HepG2 (cell line): ENCODE data around the gene DNM3. TPM values are rescaled to one million over a fixed set of nuclear protein-coding genes. Genes with fewer than 3 reads are reported as not detected.

Experiments used
- ATAC-seq: fragments of 200-7000 bp; cut with Tn5 transposase; 3 replicates; pipeline ENCODE4 v1.9.1; 2020; ENCODE audit warnings: mild to moderate bottlenecking, moderate library complexity
- BruUV-seq: library from RNA; stranded (reverse); fragments of 400-500 nt; replicated peaks from 2 replicates; lab custom pipeline; 2021; lab: Mats Ljungman, UMichigan
- CTCF ChIA-PET: fragments of 300-600 bp; formaldehyde crosslinking; extraction: SDS; loops from one replicate; lab custom pipeline; 2021; ENCODE audit warnings: low total read pairs, inconsistent platforms, low intra/inter-chr PET ratio; lab: Yijun Ruan, JAX
- POLR2A ChIA-PET: fragments of 350-600 bp; sonication (Branson Sonifier 250); formaldehyde crosslinking; loops from one replicate; lab custom pipeline; 2020; ENCODE audit warnings: antibody characterized with exemption, inconsistent platforms; lab: Yijun Ruan, JAX
- DNase-seq: peaks from one replicate; pipeline ENCODE4 v3.0.0-alpha.2; 2015; ENCODE audit warnings: low spot score
- FAIRE-seq: peaks from 3 replicates; lab custom pipeline; 2011; peaks lifted over from hg19 to GRCh38; lab: Jason Lieb, UNC
- H2AFZ ChIP-seq: one replicate; pipeline ENCODE4 v1.6.1; 2011; ENCODE audit warnings: low read length, inconsistent platforms
- H3K27ac ChIP-seq: fragments of 300-600 bp; 3 replicates; pipeline ENCODE4 v1.8.0; 2011; ENCODE audit warnings: mixed run types, mild to moderate bottlenecking, mixed read lengths, low read length, inconsistent platforms; ENCODE audit not compliant: insufficient read depth; ENCODE audit errors: extremely low read length
- H3K27me3 ChIP-seq, 2 experiments: fragments of 200-600 bp in 1 of 2; 2 replicates in 1 of 2; 3 replicates in 1 of 2; pipeline versions ENCODE4 v1.6.0 to v1.8.0; 2011; ENCODE audit warnings: low read length in 2 of 2, mild to moderate bottlenecking in 2 of 2, moderate library complexity in 2 of 2, inconsistent platforms in 1 of 2; ENCODE audit not compliant: insufficient read depth in 2 of 2, control insufficient read depth in 1 of 2
- H3K36me3 ChIP-seq, 2 experiments: fragments of 200-600 bp in 1 of 2; replicated peaks in 1 of 2; 2 replicates in 1 of 2; 3 replicates in 1 of 2; pipeline versions ENCODE4 v1.5.1 to v1.8.0; 2011; ENCODE audit warnings: low read length in 2 of 2, inconsistent platforms in 1 of 2; ENCODE audit not compliant: insufficient read depth in 2 of 2, control insufficient read depth in 1 of 2
- H3K4me1 ChIP-seq: 2 replicates; pipeline ENCODE4 v1.5.1; 2012; ENCODE audit warnings: low read length, inconsistent platforms; ENCODE audit not compliant: insufficient read depth
- H3K4me2 ChIP-seq: 2 replicates; pipeline ENCODE4 v1.6.0; 2011; ENCODE audit warnings: low read depth, low read length, inconsistent platforms
- H3K4me3 ChIP-seq, 3 experiments: fragments of 200-600 bp in 1 of 3; sonication (generic), shearing (Covaris generic) in 1 of 3; replicated peaks in 1 of 3; 2 replicates each; pipeline ENCODE4 v1.5.1; 2011 to 2016; ENCODE audit warnings: low read length in 3 of 3, inconsistent platforms in 2 of 3, low read depth in 2 of 3, mild to moderate bottlenecking in 2 of 3, control low read depth in 1 of 3, mixed read lengths in 1 of 3; ENCODE audit not compliant: insufficient read depth in 1 of 3
- H3K79me2 ChIP-seq: one replicate; pipeline ENCODE4 v1.6.1; 2011; ENCODE audit warnings: low read length, inconsistent platforms; ENCODE audit not compliant: insufficient read depth
- H3K9ac ChIP-seq: 2 replicates; pipeline ENCODE4 v1.6.0; 2011; ENCODE audit warnings: mild to moderate bottlenecking, low read depth, low read length, inconsistent platforms; ENCODE audit not compliant: insufficient read depth
- H3K9me3 ChIP-seq: 2 replicates; pipeline ENCODE4 v1.5.1; 2012; ENCODE audit warnings: mild to moderate bottlenecking, low read length
- H4K20me1 ChIP-seq: 2 replicates; pipeline ENCODE4 v1.6.0; 2011; ENCODE audit warnings: inconsistent platforms, mild to moderate bottlenecking, low read length, moderate library complexity; ENCODE audit not compliant: insufficient read depth
- ADNP ChIP-seq: sonication (generic); formaldehyde crosslinking; IDR thresholded peaks from 2 replicates; pipeline ENCODE4 v1.4.0; 2020; ENCODE audit warnings: missing genetic modification reagents
- CENPT ChIP-seq: sonication (generic); formaldehyde crosslinking; IDR thresholded peaks from 2 replicates; pipeline ENCODE4 v1.8.0; 2022; ENCODE audit warnings: low read depth, mild to moderate bottlenecking, moderate library complexity, missing genetic modification reagents
- EP300 ChIP-seq, 3 experiments: sonication (generic) in 1 of 3; formaldehyde crosslinking in 1 of 3; IDR thresholded peaks; 2 replicates each; pipeline versions ENCODE4 v1.5.1 to v1.6.1; 2011 to 2020; ENCODE audit warnings: low read depth in 2 of 3, low read length in 2 of 3, borderline replicate concordance in 1 of 3, improper control_type of control experiment in 1 of 3, mild to moderate bottlenecking in 1 of 3, missing genetic modification reagents in 1 of 3, moderate library complexity in 1 of 3
- GATAD1 ChIP-seq: IDR thresholded peaks from 2 replicates; pipeline ENCODE4 v1.6.1; 2016; ENCODE audit warnings: missing genetic modification reagents, missing compliant biosample characterization
- MEIS1 ChIP-seq: sonication (generic); formaldehyde crosslinking; IDR thresholded peaks from 2 replicates; pipeline ENCODE4 v1.9.0; 2021; ENCODE audit warnings: mild to moderate bottlenecking, missing genetic modification reagents, moderate library complexity, borderline replicate concordance
- PAF1 ChIP-seq: IDR thresholded peaks from 2 replicates; pipeline ENCODE4 v1.6.1; 2016; ENCODE audit warnings: missing genetic modification reagents, missing compliant biosample characterization
- REPIN1 ChIP-seq: sonication (generic); formaldehyde crosslinking; IDR thresholded peaks from 2 replicates; pipeline ENCODE4 v1.8.0; 2022; ENCODE audit warnings: missing genetic modification reagents, low read depth, mild to moderate bottlenecking, borderline replicate concordance
- ZNF546 ChIP-seq: sonication (generic); formaldehyde crosslinking; conservative IDR thresholded peaks from 2 replicates; pipeline ENCODE4 v1.8.1; 2023; ENCODE audit warnings: mild to moderate bottlenecking, missing genetic modification reagents
- ZNF720 ChIP-seq: sonication (generic); formaldehyde crosslinking; IDR thresholded peaks from 2 replicates; pipeline ENCODE4 v1.4.0; 2020; ENCODE audit warnings: missing genetic modification reagents
- WGBS: methylation state at CpG from one replicate; pipeline ENCODE4 v1.1.6; 2017; ENCODE audit warnings: low lambda C conversion rate; 5-methylcytosine and 5-hydroxymethylcytosine counted together
- in situ Hi-C: cut with HindIII; loops from 2 replicates; pipeline ENCODE4 v1.10.0; 2017; ENCODE audit warnings: low pct_unique_long_range_greater_than_20kb; ENCODE audit not compliant: extremely low pct_ligation_motif_present
- intact Hi-C: fragments of 100-400 bp; cut with micrococcal nuclease; formaldehyde crosslinking; loops from one replicate; pipeline ENCODE4 v1.10.0; 2022; ENCODE audit not compliant: unreplicated experiment
- polyA plus RNA-seq, 8 experiments: library from polyadenylated mRNA; depleted of rRNA in 3 of 8; stranded (reverse) in 7 of 8; unstranded in 1 of 8; fragments of >200 nt; fragmentation: Illumina TruSeq in 4 of 8; extraction: Trizol in 4 of 8; gene quantifications; 2 replicates each; pipeline versions ENCODE4 v1.2.1 to v1.2.3, GENCODE V29; 2011 to 2016; ENCODE audit warnings: low read depth in 4 of 8, missing spikeins in 1 of 8, mixed read lengths in 1 of 8; ENCODE audit not compliant: insufficient read depth in 1 of 8
- total RNA-seq, 5 experiments: library from RNA; depleted of rRNA; stranded (reverse); fragments of >200 nt; fragmentation: Illumina TruSeq; extraction: Trizol; gene quantifications; 2 replicates each; pipeline ENCODE4 v1.2.3, GENCODE V29; 2016; ENCODE audit warnings: low read depth in 1 of 5
- TF ChIP-seq, protein P1 (sequence below): sonication (generic); formaldehyde crosslinking; IDR thresholded peaks from 2 replicates; pipeline ENCODE4 v1.4.0; 2020; ENCODE audit warnings: missing genetic modification reagents

The DNM3 gene
- total and polyA plus RNA-seq, 2 of the 13 experiments (the other 11 are each of a cell fraction or from before 2014, with no cell fraction given), result 0.05 TPM; not detected in 1

DNA sequence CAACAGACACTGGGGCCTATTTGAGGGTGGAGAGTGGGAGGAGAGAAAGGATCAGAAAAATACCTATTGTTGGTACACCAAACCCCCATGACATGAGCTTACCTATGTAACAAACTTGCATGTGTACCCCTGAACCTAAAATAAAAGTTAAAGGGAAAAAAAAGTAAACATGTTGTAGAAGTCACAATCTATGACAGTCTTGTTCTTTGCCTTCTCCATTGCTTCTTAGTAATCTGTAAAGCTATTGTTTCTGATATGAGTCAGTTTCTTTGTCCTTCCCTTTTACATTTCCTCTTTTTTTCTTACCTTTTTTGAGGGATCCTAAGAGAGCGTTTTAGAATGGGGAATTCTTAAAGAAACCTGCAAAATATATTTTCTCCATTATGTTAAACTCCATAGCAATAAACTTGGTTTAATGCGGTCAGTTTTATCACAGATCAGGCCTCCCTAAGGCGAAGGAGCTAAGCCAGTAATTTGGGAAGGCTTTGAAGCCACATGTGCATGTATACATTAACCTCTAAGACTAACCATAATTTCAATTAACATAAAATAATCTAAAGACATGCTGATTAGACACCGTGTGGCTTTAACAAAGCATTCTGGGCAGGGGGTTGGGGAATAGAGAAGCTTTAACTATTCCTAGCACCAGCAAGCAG lies 501.4 kb downstream of the DNM3 start:
- ATAC-seq, result no peak
- H3K79me2 ChIP-seq, result no peaks in the 10 kb centered on the region
- ChIA-PET CTCF (no interaction called here), POLR2A (no interaction called here)
- in situ Hi-C loops, result no loop called here
- H3K4me3 ChIP-seq, result no peak overlapping the region
- no peak for DNase-seq
- H3K9me3 ChIP-seq, result peaks cover 7% of the 10 kb centered on the region; the same call in 1 of the 2 replicates
- no peak overlapping the region for H3K27ac ChIP-seq
- H3K9ac ChIP-seq, result no peak overlapping the region
- H2AFZ ChIP-seq, result no peak overlapping the region
- no peak for TF ChIP-seq MEIS1 (CRISPR knock-in tag)
- no peak for TF ChIP-seq GATAD1 (CRISPR knock-in tag)
- TF ChIP-seq ZNF546 (CRISPR knock-in tag), result no peak
- TF ChIP-seq ADNP (CRISPR knock-in tag), result no peak
- no peak for TF ChIP-seq ZNF720 (CRISPR knock-in tag)
- TF ChIP-seq, protein P1, sequence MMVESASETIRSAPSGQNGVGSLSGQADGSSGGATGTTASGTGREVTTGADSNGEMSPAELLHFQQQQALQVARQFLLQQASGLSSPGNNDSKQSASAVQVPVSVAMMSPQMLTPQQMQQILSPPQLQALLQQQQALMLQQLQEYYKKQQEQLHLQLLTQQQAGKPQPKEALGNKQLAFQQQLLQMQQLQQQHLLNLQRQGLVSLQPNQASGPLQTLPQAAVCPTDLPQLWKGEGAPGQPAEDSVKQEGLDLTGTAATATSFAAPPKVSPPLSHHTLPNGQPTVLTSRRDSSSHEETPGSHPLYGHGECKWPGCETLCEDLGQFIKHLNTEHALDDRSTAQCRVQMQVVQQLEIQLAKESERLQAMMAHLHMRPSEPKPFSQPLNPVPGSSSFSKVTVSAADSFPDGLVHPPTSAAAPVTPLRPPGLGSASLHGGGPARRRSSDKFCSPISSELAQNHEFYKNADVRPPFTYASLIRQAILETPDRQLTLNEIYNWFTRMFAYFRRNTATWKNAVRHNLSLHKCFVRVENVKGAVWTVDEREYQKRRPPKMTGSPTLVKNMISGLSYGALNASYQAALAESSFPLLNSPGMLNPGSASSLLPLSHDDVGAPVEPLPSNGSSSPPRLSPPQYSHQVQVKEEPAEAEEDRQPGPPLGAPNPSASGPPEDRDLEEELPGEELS, result no peak
- no peak for TF ChIP-seq REPIN1 (CRISPR knock-in tag)
- TF ChIP-seq PAF1, result no peak
- TF ChIP-seq EP300 (IDR thresholded peaks at IDR 0.05; ENCODE audit: low read depth in 2 of 2, low read length in 2 of 2), result no peak
- TF ChIP-seq EP300 (CRISPR knock-in tag; IDR thresholded peaks at IDR 0.05; ENCODE audit: borderline replicate concordance), result no peak
- TF ChIP-seq CENPT (CRISPR knock-in tag), result no peak
- intact Hi-C loops, result no loop called here
- H3K36me3 ChIP-seq, result no peaks in the 10 kb centered on the region
- H3K4me2 ChIP-seq, result no peak overlapping the region
- no peaks in the 10 kb centered on the region for H4K20me1 ChIP-seq
- FAIRE-seq, result no peak
- 27% methylated on average over 4 of the region's 4 CpGs for WGBS
- H3K4me1 ChIP-seq, result no peaks in the 10 kb centered on the region
- no TSS peak for BruUV-seq
- 0 out of 5 replicates have a peak, but pooled peaks cover 0 to 4% of the 10 kb centered on the region in 2 experiments for H3K27me3 ChIP-seq
